ENCODE measurements around the gene ULK1.

GRCh38 chr12:131919366-131920156 is 25.1 kb downstream of the ULK1 start:
- no peak for TF ChIP-seq POLR2A (IDR thresholded peaks at IDR 0.05; ENCODE audit: low read depth, low read length)
- TF ChIP-seq PAX5 (IDR thresholded peaks at IDR 0.05; ENCODE audit: insufficient read depth, low read length, severe bottlenecking), result no peak
